ENCODE measurements around the gene KCNH4. TPM values are rescaled to one million over a fixed set of nuclear protein-coding genes. Genes with fewer than 3 reads are reported as not detected.
A peak's percentile ranks its signal among the peaks of the same experiment; 100 is the strongest.
"Not testable (repeated sequence)": the region's sequence is repeated elsewhere in the genome, so short reads cannot be mapped to it uniquely, and the experiment has no call there.

Gene KCNH4
- total and polyA plus RNA-seq, 12 donors: 0.13 to 1.0 (median 0.19) TPM; not detected in 2

DNA sequence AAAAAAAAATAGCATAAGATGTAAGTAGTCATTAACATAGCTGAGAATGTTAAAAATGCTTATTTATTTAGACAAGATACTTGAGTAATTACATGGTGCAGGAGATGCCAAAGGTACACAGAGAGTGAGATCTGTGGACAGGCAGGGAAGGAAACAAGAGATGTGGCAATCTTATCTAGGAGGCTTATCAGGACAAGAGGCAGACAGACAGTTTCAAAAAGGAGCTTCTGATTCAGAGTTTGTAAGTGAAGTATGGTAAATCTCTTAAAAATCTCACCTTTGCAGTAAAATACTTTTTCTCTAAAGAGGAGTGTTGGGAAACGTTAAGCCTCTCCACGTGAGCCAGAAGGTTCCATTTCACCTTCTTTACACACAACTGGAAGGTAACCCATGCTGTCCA lies 33.2 kb upstream of the KCNH4 start:
- H3K27me3 ChIP-seq: no peaks in the 10 kb centered on the region
- intact Hi-C loops (cut with DNase I): no loop called here

DNA sequence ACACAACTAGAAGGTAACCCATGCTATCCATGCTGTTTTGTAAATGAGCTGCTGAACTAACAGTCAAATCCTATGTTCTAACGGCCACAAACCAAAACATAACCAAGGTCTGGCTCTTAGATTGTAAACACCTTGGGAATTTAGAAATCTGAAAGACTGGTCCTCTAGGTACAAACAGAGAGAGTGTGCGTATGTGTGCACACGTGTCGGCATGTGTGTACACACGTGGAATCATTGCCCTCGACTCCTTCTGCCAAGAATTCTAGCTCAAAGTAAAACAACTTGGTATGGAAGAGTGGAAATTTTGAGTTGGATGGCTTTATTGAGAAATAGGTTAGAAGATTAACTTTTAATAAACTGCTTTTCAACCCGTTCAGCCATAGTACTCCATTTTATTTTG lies 31.4 kb upstream of the KCNH4 start:
- intact Hi-C loops (cut with DNase I): no loop called here
- 40 to 56% (median 47%) methylated on average over 7 of the region's 7 CpGs for WGBS, 4 donors
- H3K36me3 ChIP-seq (replicated peaks in 1 of 2): peaks cover 0 to 70% of the 10 kb centered on the region in 2 donors

More for the DNA sequence above, 33.2 kb upstream of the KCNH4 start:
- no peak for TF ChIP-seq POLR2A (IDR thresholded peaks at IDR 0.05)
- TF ChIP-seq, protein P1, sequence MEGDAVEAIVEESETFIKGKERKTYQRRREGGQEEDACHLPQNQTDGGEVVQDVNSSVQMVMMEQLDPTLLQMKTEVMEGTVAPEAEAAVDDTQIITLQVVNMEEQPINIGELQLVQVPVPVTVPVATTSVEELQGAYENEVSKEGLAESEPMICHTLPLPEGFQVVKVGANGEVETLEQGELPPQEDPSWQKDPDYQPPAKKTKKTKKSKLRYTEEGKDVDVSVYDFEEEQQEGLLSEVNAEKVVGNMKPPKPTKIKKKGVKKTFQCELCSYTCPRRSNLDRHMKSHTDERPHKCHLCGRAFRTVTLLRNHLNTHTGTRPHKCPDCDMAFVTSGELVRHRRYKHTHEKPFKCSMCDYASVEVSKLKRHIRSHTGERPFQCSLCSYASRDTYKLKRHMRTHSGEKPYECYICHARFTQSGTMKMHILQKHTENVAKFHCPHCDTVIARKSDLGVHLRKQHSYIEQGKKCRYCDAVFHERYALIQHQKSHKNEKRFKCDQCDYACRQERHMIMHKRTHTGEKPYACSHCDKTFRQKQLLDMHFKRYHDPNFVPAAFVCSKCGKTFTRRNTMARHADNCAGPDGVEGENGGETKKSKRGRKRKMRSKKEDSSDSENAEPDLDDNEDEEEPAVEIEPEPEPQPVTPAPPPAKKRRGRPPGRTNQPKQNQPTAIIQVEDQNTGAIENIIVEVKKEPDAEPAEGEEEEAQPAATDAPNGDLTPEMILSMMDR (IDR thresholded peaks at IDR 0.05): no peak
- no peaks in the 10 kb centered on the region for H3K9me3 ChIP-seq (replicated peaks in 1 of 3)
- peaks cover 10 to 20% of the 10 kb centered on the region in 2 donors for H3K4me1 ChIP-seq (replicated peaks in 1 of 2)
- WGBS, 4 donors: 60 to 66% (median 63%) methylated on average over 2 of the region's 2 CpGs
- H3K36me3 ChIP-seq (replicated peaks in 1 of 2): peaks cover 0 to 77% of the 10 kb centered on the region in 2 donors
- no peak overlapping the region for H3K4me3 ChIP-seq
- peak overlapping the region in 3 of 5 donors; percentile 10 to 34 (median 15) for H3K27ac ChIP-seq
- DNase-seq: no peak

DNA sequence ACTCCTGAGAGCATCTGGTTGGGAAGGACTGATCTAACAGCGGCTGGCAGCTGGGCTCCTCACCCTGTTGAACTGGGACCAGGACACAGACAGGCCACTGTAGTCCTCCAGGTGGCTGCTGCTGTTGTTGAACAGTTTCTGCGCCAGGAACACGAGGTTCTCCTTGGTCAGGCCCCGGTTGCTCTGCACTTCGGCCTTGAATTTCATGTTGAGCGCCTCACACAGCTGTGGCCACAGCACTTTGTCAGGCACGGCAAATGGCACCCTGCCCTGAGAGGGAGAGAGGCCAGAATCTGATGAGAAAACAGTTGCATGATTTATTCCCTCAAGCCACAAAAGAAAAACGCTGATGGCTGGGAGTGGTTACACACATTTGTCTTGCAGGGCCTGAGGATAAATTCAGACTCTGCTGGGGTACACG lies 31.0 kb upstream of the KCNH4 start:
- TF ChIP-seq POLR2A (IDR thresholded peaks at IDR 0.05): peak in 1 of 2 donors; percentile 54
- TF ChIP-seq, protein P1 (IDR thresholded peaks at IDR 0.05): peak in 2 of 6 experiments; percentile 4 to 25
- H3K4me3 ChIP-seq; H3K9me3 ChIP-seq (replicated peaks in 1 of 3); H3K27me3 ChIP-seq; intact Hi-C loops (cut with DNase I): not testable (repeated sequence)
- peaks cover 0 to 70% of the 10 kb centered on the region in 2 donors for H3K36me3 ChIP-seq (replicated peaks in 1 of 2)
- 9 to 37% (median 20%) methylated on average over 6 to 9 of the region's 9 CpGs for WGBS, 4 donors
- peak; percentile 86 to 97 (median 94) for DNase-seq
- H3K27ac ChIP-seq: peak overlapping the region; percentile 50 to 80 (median 67)
- peaks cover 10 to 20% of the 10 kb centered on the region in 2 donors for H3K4me1 ChIP-seq (replicated peaks in 1 of 2)

More for the DNA sequence above, 31.4 kb upstream of the KCNH4 start:
- TF ChIP-seq, protein P1 (IDR thresholded peaks at IDR 0.05): no peak
- H3K9me3 ChIP-seq (replicated peaks in 1 of 3): no peaks in the 10 kb centered on the region
- no peaks in the 10 kb centered on the region for H3K27me3 ChIP-seq
- no peak overlapping the region for H3K4me3 ChIP-seq
- peak overlapping the region; percentile 50 to 80 (median 67) for H3K27ac ChIP-seq
- H3K4me1 ChIP-seq (replicated peaks in 1 of 2): peaks cover 10 to 20% of the 10 kb centered on the region in 2 donors
- peak in 5 of 7 donors; percentile 44 to 68 (median 58) for DNase-seq

DNA sequence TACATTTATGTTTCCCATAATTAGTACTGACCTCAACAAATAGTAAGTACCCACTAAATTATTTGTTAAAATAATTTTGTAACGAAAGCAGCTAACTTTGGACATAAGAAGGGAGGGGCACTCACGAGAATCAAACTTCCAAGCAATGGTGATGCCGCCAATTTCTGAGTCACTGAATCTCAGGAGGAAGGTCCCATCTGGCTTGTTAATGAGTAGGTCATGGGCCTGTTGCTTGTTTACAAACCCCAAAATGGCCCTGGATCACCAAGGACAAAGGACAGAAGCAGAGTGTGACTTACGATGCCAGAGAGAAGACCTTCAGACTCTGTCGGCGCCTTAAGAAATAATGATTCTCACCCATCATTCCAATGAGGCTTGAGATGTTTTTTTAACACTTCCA lies 29.1 kb upstream of the KCNH4 start:
- Histone ChIP-seq H3K27ac (peak overlapping the region in 4 of 5 donors; percentile 49 to 80 (median 60)), H3K4me1 (replicated peaks in 1 of 2) (peaks cover 10 to 20% of the 10 kb centered on the region in 2 donors), H3K27me3 (no peaks in the 10 kb centered on the region), H3K4me3 (no peak overlapping the region), H3K9me3 (replicated peaks in 1 of 3) (no peaks in the 10 kb centered on the region), H3K36me3 (replicated peaks in 1 of 2) (peaks cover 0 to 69% of the 10 kb centered on the region in 2 donors)
- TF ChIP-seq, protein P1 (IDR thresholded peaks at IDR 0.05): no peak
- TF ChIP-seq POLR2A (IDR thresholded peaks at IDR 0.05): no peak
- WGBS, 4 donors: 42 to 64% (median 48%) methylated on average over 6 of the region's 6 CpGs
- DNase-seq: peak; percentile 42 to 75 (median 68)
- intact Hi-C loops (cut with DNase I): no loop called here

DNA sequence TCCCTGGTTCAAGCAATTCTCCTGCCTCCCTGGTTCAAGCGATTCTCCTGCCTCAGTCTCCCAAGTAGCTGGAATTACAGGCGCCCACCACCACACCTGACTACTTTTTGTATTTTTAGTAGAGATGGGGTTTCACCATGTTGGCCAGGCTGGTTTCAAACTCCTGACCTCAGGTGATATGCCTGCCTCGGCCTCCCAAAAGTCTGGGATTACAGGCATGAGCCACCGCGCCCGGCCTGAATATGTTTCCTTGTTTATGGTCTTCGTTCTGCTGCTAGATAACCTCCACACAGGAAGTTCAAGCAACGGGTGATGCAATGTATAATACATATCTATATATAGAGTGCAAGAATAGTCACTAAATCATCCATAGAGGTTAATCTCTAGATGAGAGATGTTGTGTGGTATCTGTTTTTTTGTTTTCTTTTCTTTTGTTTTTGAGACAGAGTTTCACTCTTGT lies 25.2 kb upstream of the KCNH4 start:
- not testable (repeated sequence) for H3K27ac ChIP-seq; DNase-seq; H3K4me1 ChIP-seq (replicated peaks in 1 of 2); H3K27me3 ChIP-seq; H3K9me3 ChIP-seq (replicated peaks in 1 of 3); H3K4me3 ChIP-seq
- WGBS, 4 donors: 60 to 73% (median 64%) methylated on average over 8 of the region's 8 CpGs
- intact Hi-C loops (cut with DNase I): loop anchor here in 1 of 2 donors (10.0 kb wide), 1 partner anchor 99 kb away; no protein-coding TSS in a partner anchor
- H3K36me3 ChIP-seq (replicated peaks in 1 of 2): peaks cover 0 to 83% of the 10 kb centered on the region in 2 donors
